ENCODE results near the gene USP30. TPM values are rescaled to one million over a fixed set of nuclear protein-coding genes. Genes with fewer than 3 reads are reported as not detected.

The USP30 gene
- total RNA-seq, 2 donors from 2014 or later = 10.4 to 21.0 TPM

DNA sequence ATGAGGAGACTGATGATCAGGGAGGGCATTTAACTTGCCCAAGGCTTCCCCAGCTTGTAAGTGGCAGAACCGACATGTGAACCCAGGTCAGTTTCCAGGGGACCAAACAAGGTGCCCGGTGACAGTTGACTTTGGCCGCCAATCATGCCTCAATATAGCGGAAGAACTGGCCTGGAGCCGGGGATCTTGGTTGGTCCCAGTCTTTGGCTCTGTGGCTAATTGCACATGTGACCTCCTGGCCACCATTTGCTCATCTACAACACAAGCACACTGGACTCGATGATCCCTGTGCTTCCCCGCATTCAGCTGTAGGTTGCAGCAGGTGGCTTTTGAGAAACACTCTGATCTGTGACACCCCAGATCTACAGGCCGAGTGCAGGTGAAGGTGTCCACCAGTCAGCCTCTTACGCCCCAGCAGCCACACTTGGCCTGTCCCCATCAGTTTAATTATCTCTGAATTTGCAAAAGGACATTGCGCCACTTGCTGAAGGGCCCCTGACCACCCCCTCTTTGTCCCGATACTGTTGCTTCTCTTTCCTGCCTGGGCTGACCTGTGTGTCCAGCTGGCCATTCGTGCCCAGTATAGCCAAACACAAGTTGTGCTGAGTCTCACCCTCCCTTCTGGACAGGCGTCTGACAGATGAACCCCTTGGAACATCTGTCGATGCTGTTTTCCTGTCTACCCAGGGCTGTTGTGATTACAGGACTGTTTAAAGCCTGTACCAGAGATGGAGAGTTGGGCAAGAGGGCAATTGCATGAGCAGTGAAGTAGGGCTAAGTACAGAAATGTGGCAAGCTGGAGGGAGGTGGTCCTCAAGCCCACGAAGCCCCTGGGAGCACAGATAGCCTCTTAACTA is 78.1 kb downstream of the USP30 start:
- DNase-seq (ENCODE audit: low spot score in 2 of 2) = no peak
- ATAC-seq = no peak
- no peaks in the 10 kb centered on the region for H3K36me3 Mint-ChIP-seq
- no peak overlapping the region for H3K27ac Mint-ChIP-seq
- peaks cover 0 to 4% of the 10 kb centered on the region in 2 donors for H3K9me3 Mint-ChIP-seq

DNA sequence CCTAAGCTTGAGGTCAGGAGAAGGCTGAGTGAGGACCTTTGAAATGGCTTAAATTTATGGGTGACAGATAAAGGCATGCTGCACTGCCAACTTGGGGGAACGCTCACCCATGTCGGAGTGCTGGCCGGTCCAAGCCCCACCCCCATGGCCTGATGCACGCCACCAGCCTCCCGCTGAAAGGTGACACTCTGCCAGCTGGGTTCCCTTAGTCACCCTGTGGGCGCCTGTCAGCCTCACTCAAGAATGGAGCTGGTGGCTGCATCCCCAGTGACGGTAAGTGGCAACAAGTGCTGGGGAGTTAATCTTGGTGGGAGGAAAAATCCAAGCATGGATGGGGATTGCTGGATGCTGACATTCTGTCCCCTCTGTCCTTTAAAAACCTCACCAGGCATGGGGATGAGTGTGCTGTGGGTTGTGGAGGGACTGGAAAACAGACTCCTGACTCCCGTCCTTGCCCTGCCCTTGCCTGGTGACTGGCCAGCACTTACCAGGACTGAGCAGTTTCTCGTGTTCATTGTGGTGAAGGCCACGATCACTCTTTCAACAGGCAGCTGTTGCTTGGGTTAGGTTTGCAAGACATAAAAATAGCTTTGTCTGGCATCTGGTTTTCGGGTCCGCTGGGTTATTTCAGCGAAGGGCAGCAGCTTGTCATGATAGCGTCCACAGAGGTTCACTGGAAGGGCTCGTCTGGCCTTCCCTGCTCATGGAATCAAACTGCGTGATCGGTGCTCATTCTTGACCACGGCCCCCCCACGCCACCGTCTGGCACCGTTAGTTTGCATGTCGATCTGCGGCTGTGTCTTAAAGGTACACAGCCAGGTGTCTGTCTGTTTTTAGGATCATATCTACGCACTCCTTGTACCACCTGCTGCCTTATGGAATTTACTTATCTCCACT is 79.0 kb downstream of the USP30 start:
- Mint-ChIP-seq H3K9me3 (peaks cover 0 to 4% of the 10 kb centered on the region in 2 donors), H3K27ac (no peak overlapping the region), H3K36me3 (no peaks in the 10 kb centered on the region)
- ATAC-seq (no peak), DNase-seq (ENCODE audit: low spot score in 2 of 2) (no peak)

DNA sequence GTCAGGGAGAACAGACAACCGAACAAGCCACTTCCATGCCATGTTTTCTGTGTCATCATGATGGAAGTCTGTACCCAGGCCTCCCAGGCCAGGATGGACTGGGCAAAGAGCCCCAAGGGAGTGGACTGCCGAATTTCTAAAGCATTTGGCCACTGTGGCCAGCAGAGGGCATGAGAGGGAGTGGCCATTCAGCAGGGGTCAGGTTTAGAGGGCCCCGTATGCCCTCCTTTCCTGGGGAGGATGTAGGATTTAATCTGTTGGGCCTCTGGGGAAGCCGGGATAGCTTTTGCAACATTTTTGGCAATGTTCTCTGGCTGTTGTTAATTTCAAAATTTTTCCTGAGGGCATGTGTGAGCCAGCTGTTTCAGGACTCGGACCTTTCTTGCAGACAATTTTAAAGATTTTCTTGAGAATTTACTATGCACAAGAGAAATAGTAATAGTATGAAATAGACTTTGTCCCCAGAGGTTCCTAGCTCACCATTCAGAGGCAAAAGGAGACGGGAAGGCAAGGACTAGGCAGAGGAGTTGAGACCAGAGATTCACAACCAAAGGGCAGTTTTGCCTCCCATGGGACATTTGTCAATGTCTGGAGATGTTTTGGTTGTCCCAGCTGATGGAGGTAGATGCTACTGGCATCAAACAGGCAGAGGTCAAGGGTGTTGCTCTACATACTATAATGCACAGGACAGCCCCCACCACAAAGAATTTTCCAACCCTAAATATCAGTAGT is 82.0 kb downstream of the USP30 start:
- Mint-ChIP-seq H3K27ac (no peak overlapping the region), H3K9me3 (peaks cover 3 to 10% of the 10 kb centered on the region in 2 donors), H3K36me3 (no peaks in the 10 kb centered on the region)
- ATAC-seq = no peak
- DNase-seq (ENCODE audit: low spot score in 2 of 2) = no peak

DNA sequence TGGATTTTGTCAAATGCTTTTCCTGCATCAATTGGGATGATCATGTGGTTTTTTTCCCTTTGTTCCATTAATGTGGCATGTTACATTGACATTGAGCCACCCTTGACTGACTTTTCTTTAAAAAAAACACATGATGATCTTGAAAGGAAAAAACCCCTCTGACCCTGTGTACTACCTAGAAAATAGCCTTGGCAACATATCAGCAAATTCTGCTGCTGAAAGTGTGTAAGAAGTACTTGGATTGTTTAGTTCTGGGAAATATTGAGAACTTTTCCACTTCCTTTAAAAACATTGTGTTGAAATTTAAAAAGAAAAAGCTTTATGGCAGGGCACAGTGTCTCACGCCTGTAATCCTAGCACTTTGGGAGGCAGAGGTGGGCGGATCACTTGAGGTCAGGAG is 84.7 kb downstream of the USP30 start:
- DNase-seq (ENCODE audit: low spot score in 2 of 2) = no peak
- Mint-ChIP-seq H3K9me3 (peaks cover 3 to 10% of the 10 kb centered on the region in 2 donors), H3K27ac (no peak overlapping the region), H3K36me3 (no peaks in the 10 kb centered on the region)
- no peak for ATAC-seq

Other genes with a start within 250 kb of the USP30 start
- gene SSH1, start 195.0 kb upstream of the USP30 start, total RNA-seq = 10 to 100 TPM; 25.3 to 36.0 TPM
- gene DAO, start 172.5 kb upstream of the USP30 start, total RNA-seq = not detected
- not detected for gene SVOP, start 31.5 kb upstream of the USP30 start, total RNA-seq
- 10 to 100 TPM; 32.7 to 33.9 TPM for gene ALKBH2, start 40.9 kb downstream of the USP30 start, total RNA-seq
- gene UNG, start 45.0 kb downstream of the USP30 start, total RNA-seq = 10 to 100 TPM; 49.3 to 74.9 TPM
- gene ACACB, start 64.0 kb downstream of the USP30 start, total RNA-seq = 10 to 100 TPM; 13.4 to 23.7 TPM

Data from activated naive CD4-positive, alpha-beta T cell treated with anti-CD3 and anti-CD28 coated beads, Interleukin-2, amount 50 U/mL, for 72 hours (primary cell).